RCC 7860 (cell line): ENCODE measurements around the gene HYI.

Source experiments
- DNase-seq: peaks from one replicate; pipeline ENCODE4 v3.0.0-alpha.2; 2015; ENCODE audit warnings: low spot score
- FAIRE-seq: peaks from 2 replicates; lab custom pipeline; 2012; peaks lifted over from hg19 to GRCh38; lab: Jason Lieb, UNC

The HYI gene

DNA sequence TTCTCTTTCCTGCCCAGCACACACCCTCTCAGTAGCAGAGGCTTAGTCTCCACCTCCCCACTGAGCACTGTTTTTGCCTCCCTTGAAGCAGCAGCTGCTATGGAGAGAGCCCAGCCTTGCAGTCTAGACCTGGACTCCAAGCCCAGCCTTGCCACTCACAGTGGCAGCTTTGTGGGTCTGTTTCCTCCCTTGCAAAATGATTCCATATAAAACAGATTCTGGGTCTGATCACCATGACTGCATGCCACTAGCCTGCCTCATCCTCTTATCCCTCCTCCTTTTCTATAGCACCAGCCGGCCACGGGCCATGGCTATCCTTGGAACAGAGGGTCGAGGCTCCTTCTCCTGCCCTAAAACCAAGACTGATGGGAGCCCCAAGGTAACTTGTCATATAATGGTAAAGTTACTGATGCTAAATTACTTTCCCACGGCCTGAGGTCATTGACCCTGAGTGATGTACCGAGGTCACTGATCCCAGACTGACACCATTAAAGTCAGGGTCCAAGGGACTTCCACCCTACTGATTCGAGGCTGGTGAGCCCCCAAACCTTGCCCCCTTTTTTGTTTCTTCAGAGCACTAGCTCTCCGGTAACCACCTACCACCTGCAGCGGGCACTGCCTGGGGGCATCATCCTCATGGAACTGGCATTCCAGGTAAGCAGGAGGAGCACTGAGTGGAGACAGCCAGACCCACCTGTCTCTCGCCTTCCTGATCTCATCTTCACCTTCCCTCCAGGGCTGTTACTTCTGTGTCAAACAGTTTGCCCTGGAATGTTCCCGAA lies 7.9 kb downstream of the HYI start:
- FAIRE-seq (no peak), DNase-seq (no peak)

GRCh38 chr1:43444836-43445235 lies 8.9 kb downstream of the HYI start:
- DNase-seq (no peak), FAIRE-seq (no peak)

DNA sequence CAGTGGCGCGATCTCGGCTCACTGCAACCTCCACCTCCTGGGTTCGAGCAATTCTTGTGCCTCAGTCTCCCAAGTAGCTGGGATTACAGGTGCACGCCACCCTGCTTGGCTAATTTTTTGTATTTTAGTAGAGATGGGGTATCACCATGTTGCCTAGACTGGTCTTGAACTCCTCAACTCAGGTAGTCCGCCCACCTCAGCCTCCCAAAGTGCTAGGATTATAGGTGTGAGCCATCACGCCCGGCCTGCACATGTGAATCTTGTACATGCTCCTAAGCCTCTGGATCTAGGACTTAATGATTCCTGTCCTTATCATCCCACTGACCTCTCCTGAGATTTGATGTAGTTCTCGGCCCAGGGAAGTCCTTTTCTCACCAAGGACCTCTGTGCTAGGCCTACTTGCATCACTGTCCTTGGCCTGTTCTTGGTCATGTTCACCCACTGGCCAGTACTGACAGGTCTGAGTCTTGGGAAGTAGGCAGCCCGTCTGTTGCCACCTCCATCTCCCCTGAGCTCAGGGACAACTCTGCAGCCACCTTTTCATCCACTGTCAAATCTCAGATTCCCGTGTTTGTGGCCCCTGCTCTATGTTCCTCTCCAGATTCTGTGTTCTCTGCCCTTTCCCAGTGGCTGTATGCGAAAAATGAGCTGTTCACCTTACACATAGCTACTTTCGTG lies 9.4 kb downstream of the HYI start:
- no peak for FAIRE-seq
- DNase-seq, result no peak

GRCh38 chr1:43443197-43443946 lies 10.4 kb downstream of the HYI start:
- FAIRE-seq (no peak), DNase-seq (no peak)

DNA sequence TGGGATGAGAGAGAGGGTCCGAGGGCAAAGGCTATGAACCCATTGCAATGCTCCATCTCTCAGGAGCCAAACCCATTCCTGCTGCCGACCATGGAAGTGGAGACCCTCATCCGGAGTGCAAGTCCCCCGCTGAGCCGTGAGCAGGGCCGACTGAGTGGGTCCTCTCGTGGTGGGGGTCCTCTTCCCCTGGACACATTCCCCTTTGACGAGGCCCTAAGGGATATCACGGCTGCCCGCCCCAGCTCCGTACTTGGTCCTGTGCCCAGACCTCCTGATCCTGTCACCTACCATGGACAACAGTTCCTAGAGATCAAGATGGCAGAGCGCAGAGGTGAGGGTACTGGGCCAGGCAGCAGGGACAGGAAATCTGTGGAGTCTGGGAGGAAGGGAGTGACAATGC lies 11.0 kb downstream of the HYI start:
- FAIRE-seq (no peak), DNase-seq (no peak)

DNA sequence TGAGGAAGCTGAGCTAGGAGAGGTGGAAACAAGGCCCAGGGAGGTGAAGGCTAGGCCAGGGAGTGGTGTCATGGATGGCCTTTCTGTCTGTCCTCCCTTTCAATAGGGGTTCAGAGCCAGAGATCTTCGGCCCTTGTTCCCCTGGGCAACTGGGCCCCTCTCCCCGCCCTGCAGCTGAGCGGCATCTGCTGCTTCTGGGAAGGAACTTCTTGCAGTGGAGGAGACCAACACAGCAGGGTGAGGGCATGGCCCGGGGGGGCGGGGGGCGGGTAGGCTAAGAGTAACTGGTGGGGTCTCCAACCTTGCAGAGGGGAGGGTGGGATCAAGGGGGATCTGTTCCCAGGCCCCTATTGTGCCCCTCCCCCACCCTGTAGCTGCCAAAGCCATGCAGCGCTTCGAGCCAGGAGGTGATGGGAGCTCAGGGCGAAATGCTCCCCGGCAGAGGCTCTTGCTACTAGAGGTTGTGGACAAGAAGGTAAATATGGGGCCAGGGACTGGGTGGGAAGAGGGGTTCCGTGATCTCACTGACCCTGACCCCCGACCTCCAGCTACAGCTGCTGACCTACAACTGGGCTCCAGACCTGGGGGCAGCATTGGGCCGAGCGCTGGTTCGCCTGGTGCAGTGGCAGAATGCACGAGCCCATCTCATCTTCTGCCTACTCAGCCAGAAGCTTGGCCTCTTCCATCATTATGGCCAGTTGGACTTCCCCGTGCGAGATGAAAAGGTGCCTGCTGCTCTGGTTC lies 11.7 kb downstream of the HYI start:
- no peak for DNase-seq

DNA sequence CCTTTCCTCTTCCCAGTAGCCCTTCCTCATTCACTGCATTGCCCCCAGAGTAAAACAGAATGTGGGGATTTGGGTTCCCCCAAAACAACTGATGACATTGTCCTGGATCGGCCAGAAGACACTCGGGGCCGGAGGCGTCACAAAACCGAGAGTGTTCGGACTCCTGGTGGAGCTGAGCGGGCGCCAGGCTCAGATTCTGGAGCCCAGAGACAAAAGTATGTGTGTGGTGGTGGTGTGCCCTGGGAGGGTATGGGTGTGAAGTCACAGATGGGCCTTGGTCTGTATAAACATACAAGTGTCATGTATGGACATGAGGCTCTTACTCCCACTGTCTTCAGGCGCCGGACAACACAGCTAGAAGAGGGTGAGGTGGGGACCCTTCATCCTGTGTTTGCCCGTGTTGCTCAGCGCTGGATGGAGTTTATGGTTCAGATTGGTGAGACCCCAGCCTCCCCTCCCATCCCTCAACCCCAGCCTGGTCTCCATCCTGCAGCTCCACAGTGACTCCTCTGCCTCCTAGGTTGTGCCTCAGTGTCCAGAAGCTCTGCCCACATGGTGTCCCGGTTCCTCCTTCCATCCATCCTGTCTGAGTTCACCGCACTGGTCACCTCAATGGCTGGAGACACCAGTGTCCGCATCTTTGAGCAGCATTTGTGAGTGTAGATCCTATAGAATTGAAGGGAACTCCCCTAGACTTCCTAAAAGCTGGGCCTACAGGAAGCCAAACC lies 12.4 kb downstream of the HYI start:
- DNase-seq (no peak), FAIRE-seq (no peak)

More for the DNA sequence above, 11.7 kb downstream of the HYI start:
- FAIRE-seq, result no peak

DNA sequence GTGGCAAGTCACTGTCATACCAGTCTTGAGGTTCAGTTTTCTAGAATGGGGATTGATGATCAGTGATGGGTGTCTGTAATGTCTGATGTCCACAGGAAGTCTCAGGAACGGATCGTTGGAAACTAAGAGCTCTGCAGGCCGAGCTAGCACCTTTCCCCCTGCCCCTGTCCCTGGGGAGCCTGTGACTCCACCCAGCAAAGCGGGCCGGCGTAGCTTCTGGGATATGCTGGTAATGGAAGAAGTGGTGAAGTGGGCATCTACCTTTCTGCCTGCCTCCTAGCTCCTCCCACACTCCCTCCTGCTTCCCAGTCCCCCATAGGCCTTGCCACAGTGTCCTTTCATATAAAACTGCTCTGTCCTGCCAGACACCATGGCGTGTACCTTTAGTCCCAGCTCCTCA lies 13.4 kb downstream of the HYI start:
- DNase-seq, result no peak
- no peak for FAIRE-seq

- FAIRE-seq, result no peak
- no peak for DNase-seq
Measured at GRCh38 chr1:43439781-43440180, 13.9 kb downstream of the HYI start.

DNA sequence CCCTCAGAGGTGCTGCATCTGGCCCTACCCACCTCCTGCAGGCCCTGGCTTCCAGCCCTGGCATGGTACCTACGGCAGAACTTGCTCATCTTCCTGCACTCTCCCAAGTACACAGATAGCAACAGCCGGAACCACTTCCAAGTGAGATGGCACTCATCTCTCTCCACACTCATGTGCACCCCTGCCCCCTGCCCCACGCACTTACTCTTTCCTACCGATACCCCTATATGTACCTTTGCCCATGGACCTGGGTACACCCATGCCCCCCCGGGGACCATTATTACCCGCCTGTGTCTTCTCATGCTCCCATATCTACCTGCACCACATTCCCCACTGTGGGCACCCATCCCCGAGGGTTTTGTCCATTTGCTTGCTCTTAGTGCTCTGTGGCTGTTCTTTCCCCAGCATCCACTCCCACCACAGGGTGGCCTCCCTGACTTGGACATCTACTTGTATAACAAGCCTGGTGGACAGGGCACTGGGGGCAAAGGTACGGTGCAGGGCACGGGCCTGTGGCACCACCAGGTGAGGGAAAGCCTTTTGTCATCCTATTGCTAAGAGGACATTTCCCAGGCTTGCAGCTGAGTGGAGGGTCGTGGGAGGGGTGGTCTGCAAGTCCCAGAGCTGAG lies 14.7 kb downstream of the HYI start:
- FAIRE-seq (no peak), DNase-seq (no peak)

GRCh38 chr1:43438576-43438952 lies 15.2 kb downstream of the HYI start:
- no peak for FAIRE-seq
- DNase-seq, result no peak

DNA sequence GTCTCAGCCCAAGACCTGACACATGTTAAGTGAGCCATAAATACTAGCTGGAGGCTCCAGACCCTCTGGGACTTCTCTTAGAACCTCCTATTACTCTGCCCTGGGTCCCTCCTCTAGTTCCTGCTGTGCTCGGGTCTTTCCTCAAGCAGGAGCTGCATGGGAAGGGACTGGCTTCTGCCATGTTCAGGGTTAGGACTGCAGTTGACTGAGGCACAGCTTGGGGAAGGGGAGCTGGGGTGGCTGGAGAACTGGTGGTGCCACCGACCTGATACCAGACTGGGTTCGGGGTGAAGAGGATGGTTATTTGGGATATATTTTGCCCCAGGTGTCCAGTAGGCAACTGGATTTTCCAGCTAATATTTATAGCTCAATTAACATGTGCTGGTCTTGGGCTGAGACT lies 15.7 kb downstream of the HYI start:
- FAIRE-seq, result no peak
- no peak for DNase-seq

DNA sequence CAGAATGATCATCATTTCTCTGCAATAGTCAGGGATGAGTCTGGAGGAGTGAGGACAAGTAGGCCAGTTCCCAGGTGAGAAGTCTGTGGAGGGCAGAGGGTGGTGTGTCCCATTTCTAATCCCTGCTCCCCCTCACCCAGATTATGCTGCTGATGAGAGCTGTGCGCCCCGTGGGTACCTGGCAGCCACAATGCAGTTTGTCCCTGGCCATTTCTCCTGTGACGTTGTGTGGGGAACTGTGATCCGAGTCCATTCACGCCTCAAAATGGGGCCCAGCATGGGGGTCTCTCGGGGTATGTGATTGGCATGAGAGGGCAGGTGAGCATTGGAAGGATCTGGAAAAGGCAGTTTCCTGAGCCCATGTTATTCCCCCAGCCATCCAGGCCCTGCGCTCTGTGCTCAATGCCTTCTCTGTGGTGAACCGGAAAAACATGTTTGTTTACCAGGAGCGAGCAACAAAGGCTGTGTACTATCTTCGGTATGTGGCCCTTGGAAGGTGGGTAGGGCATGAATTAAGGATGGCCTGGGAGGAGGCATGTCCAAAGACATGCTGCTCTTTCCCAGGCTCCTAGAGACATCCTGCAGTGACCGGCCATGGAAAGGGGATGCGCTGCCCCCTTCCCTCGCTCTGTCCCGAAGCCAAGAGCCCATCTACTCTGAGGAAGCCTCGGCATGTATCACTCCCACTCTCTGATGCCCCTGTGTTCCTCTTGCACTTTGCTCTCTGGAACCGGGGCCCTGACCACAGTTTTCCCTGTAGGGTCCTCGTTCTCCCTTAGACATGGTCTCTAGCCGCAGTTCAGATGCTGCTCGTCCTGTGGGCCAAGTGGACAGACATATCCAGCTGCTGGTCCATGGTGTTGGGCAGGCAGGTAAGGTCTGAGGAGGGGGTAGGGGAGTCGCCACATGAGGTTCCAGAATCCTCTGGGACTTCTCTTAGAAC lies 16.4 kb downstream of the HYI start:
- FAIRE-seq (no peak), DNase-seq (no peak)

DNA sequence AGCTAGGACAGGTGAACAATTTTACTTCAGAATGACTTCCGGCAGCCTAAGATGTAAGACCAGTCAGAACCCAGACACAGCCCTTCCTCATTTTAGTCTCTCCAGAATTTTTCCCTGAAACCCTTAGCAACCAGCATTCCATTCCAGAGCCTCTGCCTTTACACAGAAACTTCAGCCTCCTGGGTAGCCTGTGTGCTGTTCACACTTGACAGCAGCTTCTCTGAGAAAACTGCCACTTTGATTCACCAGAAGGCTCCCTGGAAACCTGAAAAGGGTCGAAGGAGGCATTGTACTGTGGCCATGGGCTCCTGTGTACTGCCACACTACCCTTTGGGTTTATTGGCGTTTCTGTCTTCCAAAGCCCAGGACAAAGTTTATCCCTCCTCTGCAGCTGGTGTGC lies 17.4 kb downstream of the HYI start:
- FAIRE-seq, result no peak
- DNase-seq, result no peak

- DNase-seq (no peak), FAIRE-seq (no peak)
Measured at GRCh38 chr1:43435146-43436145, 18.3 kb downstream of the HYI start.

GRCh38 chr1:43434256-43434655 lies 19.5 kb downstream of the HYI start:
- FAIRE-seq (no peak), DNase-seq (no peak)

DNA sequence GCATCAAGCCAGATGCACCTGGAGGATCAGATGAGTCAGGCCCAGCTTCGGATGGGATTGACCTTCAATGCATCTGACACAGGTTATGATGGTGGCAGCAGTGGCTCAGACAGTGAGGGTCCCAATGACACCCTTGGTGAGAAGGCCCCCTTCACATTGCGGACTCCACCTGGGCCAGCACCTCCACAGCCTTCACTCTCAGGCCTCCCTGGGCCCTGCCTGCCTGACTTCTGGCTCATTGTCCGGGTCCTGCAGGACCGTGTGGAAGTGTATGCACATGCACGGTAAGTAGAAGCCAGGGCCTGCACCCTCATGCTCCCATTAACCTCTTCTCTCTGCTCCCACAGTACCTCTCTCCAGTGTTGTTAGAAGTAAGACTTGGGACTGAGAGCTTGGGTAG lies 20.8 kb downstream of the HYI start:
- FAIRE-seq (no peak), DNase-seq (no peak)
